IMR-90 (cell line): ENCODE results near the gene PLEKHJ1. TPM values are rescaled to one million over a fixed set of nuclear protein-coding genes. Genes with fewer than 3 reads are reported as not detected.

ENCODE experiments used
- ATAC-seq: fragments of 200-7000 bp; cut with Tn5 transposase; 2 replicates; pipeline ENCODE4 v1.9.1; 2020; ENCODE audit warnings: low read depth, mild to moderate bottlenecking, moderate library complexity
- BruUV-seq: library from RNA; stranded (reverse); fragments of 400-500 nt; replicated peaks from 2 replicates; lab custom pipeline; 2021; lab: Mats Ljungman, UMichigan
- CTCF ChIA-PET: fragments of 300-600 bp; formaldehyde crosslinking; extraction: SDS; loops from one replicate; lab custom pipeline; 2021; ENCODE audit warnings: antibody characterized with exemption; lab: Yijun Ruan, JAX
- POLR2A ChIA-PET: fragments of 300-600 bp; sonication (Branson Sonifier 250); formaldehyde crosslinking; loops from one replicate; lab custom pipeline; 2022; ENCODE audit warnings: antibody characterized with exemption; ENCODE audit not compliant: unreplicated experiment; lab: Charles Lee
- DNase-seq: peaks from one replicate; pipeline ENCODE4 v3.0.0; 2013
- H2AFZ ChIP-seq: replicated peaks from 2 replicates; pipeline ENCODE3; 2013; ENCODE audit warnings: low read length, mild to moderate bottlenecking; ENCODE audit not compliant: poor library complexity
- H2AK5ac ChIP-seq: 2 replicates; pipeline ENCODE4 v1.6.1; 2013; ENCODE audit warnings: low read depth, low read length, inconsistent platforms
- H2AK9ac ChIP-seq: replicated peaks from 2 replicates; pipeline ENCODE3; 2013; ENCODE audit warnings: mild to moderate bottlenecking, low read depth, low read length, moderate library complexity; ENCODE audit not compliant: poor library complexity
- H2BK120ac ChIP-seq: 2 replicates; pipeline ENCODE4 v1.6.1; 2013; ENCODE audit warnings: low read depth, low read length, inconsistent platforms
- H2BK15ac ChIP-seq: 3 replicates; pipeline ENCODE4 v1.6.1; 2013; ENCODE audit warnings: low read depth, low read length, inconsistent platforms
- H2BK20ac ChIP-seq: 2 replicates; pipeline ENCODE4 v1.6.1; 2013; ENCODE audit warnings: low read depth, mild to moderate bottlenecking, inconsistent platforms, low read length, moderate library complexity
- H2BK5ac ChIP-seq: 2 replicates; pipeline ENCODE4 v1.6.1; 2013; ENCODE audit warnings: mild to moderate bottlenecking, low read depth, low read length, inconsistent platforms; ENCODE audit not compliant: poor library complexity, severe bottlenecking
- H3K14ac ChIP-seq: replicated peaks from 2 replicates; pipeline ENCODE4 v1.6.1; 2013; ENCODE audit warnings: low read depth, low read length, inconsistent platforms
- H3K18ac ChIP-seq: 2 replicates; pipeline ENCODE4 v1.6.1; 2013; ENCODE audit warnings: low read depth, low read length, control low read depth
- H3K23ac ChIP-seq: 2 replicates; pipeline ENCODE4 v1.6.1; 2013; ENCODE audit warnings: low read depth, low read length, inconsistent platforms
- H3K27ac ChIP-seq: 2 replicates; pipeline ENCODE4 v1.5.1; 2013; ENCODE audit warnings: mild to moderate bottlenecking, control low read depth, low read length; ENCODE audit not compliant: insufficient read depth
- H3K27me3 ChIP-seq: 2 replicates; pipeline ENCODE4 v1.6.1; 2013; ENCODE audit warnings: low read length; ENCODE audit not compliant: control insufficient read depth, insufficient read depth
- H3K36me3 ChIP-seq: 2 replicates; pipeline ENCODE4 v1.6.1; 2013; ENCODE audit warnings: low read length, mixed read lengths; ENCODE audit not compliant: control insufficient read depth, insufficient read depth
- H3K4ac ChIP-seq: 2 replicates; pipeline ENCODE4 v1.6.1; 2013; ENCODE audit warnings: low read depth, low read length, inconsistent platforms
- H3K4me1 ChIP-seq: 2 replicates; pipeline ENCODE4 v1.6.1; 2013; ENCODE audit warnings: low read length, mixed read lengths; ENCODE audit not compliant: control insufficient read depth, insufficient read depth
- H3K4me2 ChIP-seq: 2 replicates; pipeline ENCODE4 v1.6.1; 2013; ENCODE audit warnings: low read depth, mild to moderate bottlenecking, control low read depth, low read length, moderate library complexity
- H3K4me3 ChIP-seq: 2 replicates; pipeline ENCODE4 v1.5.1; 2013; ENCODE audit warnings: low read depth, mild to moderate bottlenecking, control low read depth, low read length, moderate library complexity; ENCODE audit not compliant: insufficient read depth
- H3K56ac ChIP-seq: 2 replicates; pipeline ENCODE4 v1.6.1; 2013; ENCODE audit warnings: low read length, inconsistent platforms; ENCODE audit not compliant: insufficient read depth; ENCODE audit errors: extremely low read depth
- H3K79me1 ChIP-seq, 2 experiments: 2 replicates each; pipeline ENCODE4 v1.6.1; 2013; ENCODE audit warnings: low read length in 2 of 2, inconsistent platforms in 1 of 2, low read depth in 1 of 2
- H3K9ac ChIP-seq: 2 replicates; pipeline ENCODE4 v1.6.1; 2013; ENCODE audit warnings: low read depth, low read length, control low read depth
- H3K9me1 ChIP-seq: 2 replicates; pipeline ENCODE4 v1.6.1; 2013; ENCODE audit warnings: low read length, inconsistent platforms; ENCODE audit not compliant: insufficient read depth
- H3K9me3 ChIP-seq: 2 replicates; pipeline ENCODE4 v1.6.1; 2013; ENCODE audit warnings: low read length; ENCODE audit not compliant: control insufficient read depth, insufficient read depth
- H4K20me1 ChIP-seq: 2 replicates; pipeline ENCODE4 v1.6.1; 2013; ENCODE audit warnings: low read length, inconsistent platforms; ENCODE audit not compliant: insufficient read depth
- H4K5ac ChIP-seq: 2 replicates; pipeline ENCODE4 v1.6.1; 2013; ENCODE audit warnings: mild to moderate bottlenecking, low read depth, low read length, control low read depth
- H4K8ac ChIP-seq, 2 experiments: 2 replicates each; pipeline ENCODE4 v1.6.1; 2013; ENCODE audit warnings: low read depth in 2 of 2, low read length in 2 of 2, control low read depth in 1 of 2, inconsistent platforms in 1 of 2
- H4K91ac ChIP-seq: 2 replicates; pipeline ENCODE4 v1.6.1; 2013; ENCODE audit warnings: low read depth, low read length, inconsistent platforms; ENCODE audit not compliant: insufficient read depth
- BHLHE40 ChIP-seq: fragments of 150-350 bp; IDR thresholded peaks from 2 replicates; pipeline ENCODE4 v1.6.1; 2016; ENCODE audit warnings: mild to moderate bottlenecking, low read depth, low read length
- CEBPB ChIP-seq: IDR thresholded peaks from 2 replicates; pipeline ENCODE4 v1.6.1; 2012; ENCODE audit warnings: low read depth, low read length, improper control_type of control experiment
- CHD1 ChIP-seq: IDR thresholded peaks from 2 replicates; pipeline ENCODE4 v1.6.1; 2012; ENCODE audit warnings: low read depth, low read length, improper control_type of control experiment
- CTCF ChIP-seq: conservative IDR thresholded peaks from 2 replicates; pipeline ENCODE4 v1.5.1; 2012; ENCODE audit warnings: mild to moderate bottlenecking, low read depth, low read length, improper control_type of control experiment
- FOS ChIP-seq: fragments of 150-350 bp; IDR thresholded peaks from 2 replicates; pipeline ENCODE4 v1.6.1; 2016; ENCODE audit warnings: low read depth, low read length
- MAFK ChIP-seq: IDR thresholded peaks from 2 replicates; pipeline ENCODE4 v1.6.1; 2012; ENCODE audit warnings: low read depth, low read length, improper control_type of control experiment
- MXI1 ChIP-seq: IDR thresholded peaks from 2 replicates; pipeline ENCODE4 v1.6.1; 2012; ENCODE audit warnings: low read depth, mild to moderate bottlenecking, low read length, moderate library complexity, borderline replicate concordance
- NFE2L2 ChIP-seq: fragments of 150-350 bp; IDR thresholded peaks from 2 replicates; pipeline ENCODE4 v1.6.1; 2016; ENCODE audit warnings: low read depth, mild to moderate bottlenecking, low read length
- POLR2A ChIP-seq: IDR thresholded peaks from 2 replicates; pipeline ENCODE4 v1.6.1; 2012; ENCODE audit warnings: mild to moderate bottlenecking, low read depth, low read length
- RFX5 ChIP-seq: IDR thresholded peaks from 2 replicates; pipeline ENCODE4 v1.8.0; 2012; ENCODE audit warnings: low read depth, mild to moderate bottlenecking, low read length, moderate library complexity
- SMC3 ChIP-seq: fragments of 150-350 bp; IDR thresholded peaks from 2 replicates; pipeline ENCODE4 v1.6.1; 2016; ENCODE audit warnings: low read depth, mild to moderate bottlenecking, antibody characterized with exemption, low read length, moderate library complexity
- USF2 ChIP-seq: fragments of 150-350 bp; IDR thresholded peaks from 2 replicates; pipeline ENCODE4 v1.6.1; 2017; ENCODE audit warnings: mild to moderate bottlenecking, antibody characterized with exemption, low read length, low read depth
- WGBS, 2 experiments: methylation state at CpG; one replicate each; pipeline versions ENCODE4 v1.1.5 to v1.1.7; 2013; ENCODE audit warnings: missing lambda C conversion rate in 2 of 2; ENCODE audit not compliant: insufficient read length in 1 of 2; ENCODE audit errors: extremely low coverage in 2 of 2; 5-methylcytosine and 5-hydroxymethylcytosine counted together
- dilution Hi-C: fragments of 300-500 bp; cut with HindIII; formaldehyde crosslinking; loops from one replicate; pipeline ENCODE4 v1.14.3; 2018; ENCODE audit warnings: low sequenced_read_pairs; ENCODE audit not compliant: unreplicated experiment
- in situ Hi-C: fragments of 300-500 bp; cut with MboI; formaldehyde crosslinking; loops from 3 replicates; pipeline ENCODE4 v1.14.3; 2019; ENCODE audit warnings: low sequenced_read_pairs, inconsistent platforms, mixed read lengths
- intact Hi-C: fragments of 100-400 bp; cut with micrococcal nuclease; formaldehyde crosslinking; loops from 2 replicates; pipeline ENCODE4 v1.10.0; 2022
- polyA plus RNA-seq, 3 experiments: library from polyadenylated mRNA; depleted of rRNA; stranded (reverse); fragments of >200 nt; gene quantifications; 2 replicates each; pipeline ENCODE4 v1.2.3, GENCODE V29; 2012; ENCODE audit warnings: low replicate concordance in 1 of 3
- total RNA-seq: library from RNA; depleted of rRNA; stranded (reverse); fragments of >200 nt; gene quantifications from 2 replicates; pipeline ENCODE4 v1.2.3, GENCODE V29; 2012

PLEKHJ1 gene
- total and polyA plus RNA-seq, 2 of the 4 experiments (the other 2 are of a cell fraction), result 31.7 to 62.8 TPM

- no peak for TF ChIP-seq NFE2L2
- TF ChIP-seq POLR2A, result no peak
These were observed 6.8 kb downstream of the PLEKHJ1 start (continued) for GRCh38 chr19:2229103-2230032.

- H2AFZ ChIP-seq, result no peak overlapping the region
- peaks cover 9 to 34% of the 10 kb centered on the region in 2 experiments for H3K79me1 ChIP-seq
- H2BK15ac ChIP-seq, result no peak overlapping the region
- ChIA-PET CTCF (no interaction called here), POLR2A (interaction anchor here (0.9 kb wide), 1 partner anchor 10 kb away, joined by 22 read pairs; no protein-coding TSS in a partner anchor)
- no peak overlapping the region for H3K23ac ChIP-seq
- no peak overlapping the region for H2BK120ac ChIP-seq
- no peak overlapping the region for H3K9ac ChIP-seq
- no peak overlapping the region for H4K91ac ChIP-seq
- H2BK20ac ChIP-seq, result no peak overlapping the region
- no peak overlapping the region for H3K4ac ChIP-seq
- H3K14ac ChIP-seq, result no peak overlapping the region
- no peak overlapping the region for H4K5ac ChIP-seq
- no peaks in the 10 kb centered on the region for H3K27me3 ChIP-seq
- H3K36me3 ChIP-seq, result peaks cover 76% of the 10 kb centered on the region
- BruUV-seq, result no TSS peak
- no peak overlapping the region for H2AK5ac ChIP-seq
- dilution Hi-C loops, result no loop called here
- DNase-seq (no peak), ATAC-seq (no peak)
- no peak overlapping the region for H3K18ac ChIP-seq
- H3K4me1 ChIP-seq, result no peaks in the 10 kb centered on the region
- H2AK9ac ChIP-seq, result no peak overlapping the region
- no peak overlapping the region for H4K8ac ChIP-seq
- H3K4me3 ChIP-seq, result no peak overlapping the region
- in situ Hi-C loops, result no loop called here
- 94% methylated on average over 39 of the region's 48 CpGs; no CpG with 5 or more reads in 1 of the 2 experiments for WGBS, 2 experiments
- intact Hi-C loops, result no loop called here
- H4K20me1 ChIP-seq, result peaks cover 26% of the 10 kb centered on the region
- no peak overlapping the region for H3K27ac ChIP-seq
- no peaks in the 10 kb centered on the region for H3K9me1 ChIP-seq
- no peaks in the 10 kb centered on the region for H3K9me3 ChIP-seq
- no peak overlapping the region for H2BK5ac ChIP-seq
- H3K4me2 ChIP-seq, result no peak overlapping the region
- no peak overlapping the region for H3K56ac ChIP-seq
- TF ChIP-seq MXI1 (no peak), SMC3 (no peak), MAFK (no peak), FOS (no peak), USF2 (no peak), CTCF (no peak), BHLHE40 (no peak), RFX5 (no peak), CHD1 (no peak), NFE2L2 (no peak), POLR2A (no peak), CEBPB (no peak)
These were observed 7.7 kb downstream of the PLEKHJ1 start for GRCh38 chr19:2228157-2229030.
